GM12801 (cell line): ENCODE results near the gene FEZ2.

Source experiments
- CTCF ChIP-seq: IDR thresholded peaks from one replicate; pipeline ENCODE4 v1.5.1; 2011; ENCODE audit warnings: control low read depth; ENCODE audit not compliant: insufficient read length; ENCODE audit errors: extremely low read depth

The FEZ2 gene

GRCh38 chr2:36526226-36526625, 71.7 kb downstream of the FEZ2 start:
- no peak for TF ChIP-seq CTCF

GRCh38 chr2:36525245-36525644, 72.7 kb downstream of the FEZ2 start:
- TF ChIP-seq CTCF: no peak

- no peak for TF ChIP-seq CTCF
Observed at GRCh38 chr2:36523153-36523552, 74.8 kb downstream of the FEZ2 start.

GRCh38 chr2:36520431-36520830, 77.5 kb downstream of the FEZ2 start:
- TF ChIP-seq CTCF: no peak

- TF ChIP-seq CTCF: no peak
Observed at GRCh38 chr2:36516136-36516870, 81.7 kb downstream of the FEZ2 start.

- no peak for TF ChIP-seq CTCF
Observed at GRCh38 chr2:36515538-36515937, 82.4 kb downstream of the FEZ2 start.

GRCh38 chr2:36513661-36514060, 84.3 kb downstream of the FEZ2 start:
- TF ChIP-seq CTCF: no peak
